Lung (tissue), 12 donors: ENCODE measurements around the gene MAEA. TPM values are rescaled to one million over a fixed set of nuclear protein-coding genes. Genes with fewer than 3 reads are reported as not detected.
"Not testable (repeated sequence)": the region's sequence is repeated elsewhere in the genome, so short reads cannot be mapped to it uniquely, and the experiment has no call there.

ENCODE experiments used
- ATAC-seq: fragments of 200-7000 bp; cut with Tn5 transposase; one replicate; pipeline ENCODE4 v1.9.1; 2020; ENCODE audit warnings: moderate number of reproducible peaks; ENCODE audit not compliant: insufficient read depth, low FRiP score
- DNase-seq, 3 donors: peaks; one replicate each; pipeline ENCODE4 v3.0.0-alpha.2; 2013 to 2017
- H3K27ac ChIP-seq, 2 donors: one replicate each; pipeline ENCODE4 v1.5.1; 2013; ENCODE audit warnings: mild to moderate bottlenecking in 2 of 2, moderate library complexity in 2 of 2, control low read depth in 1 of 2, inconsistent platforms in 1 of 2, low read depth in 1 of 2, low read length in 1 of 2
- H3K27me3 ChIP-seq, 3 donors: one replicate each; pipeline ENCODE4 v1.5.1; 2013; ENCODE audit warnings: low read length in 2 of 3; ENCODE audit not compliant: control insufficient read depth in 3 of 3, insufficient read depth in 3 of 3
- H3K36me3 ChIP-seq, 4 donors: one replicate each; pipeline ENCODE4 v1.5.1; 2013; ENCODE audit warnings: low read length in 4 of 4, mild to moderate bottlenecking in 1 of 4, moderate library complexity in 1 of 4; ENCODE audit not compliant: control insufficient read depth in 4 of 4, insufficient read depth in 4 of 4
- H3K4me1 ChIP-seq, 5 donors: one replicate each; pipeline ENCODE4 v1.5.1; 2013; ENCODE audit warnings: low read length in 5 of 5, mild to moderate bottlenecking in 2 of 5, moderate library complexity in 1 of 5; ENCODE audit not compliant: control insufficient read depth in 5 of 5, insufficient read depth in 5 of 5
- H3K4me3 ChIP-seq: one replicate; pipeline ENCODE4 v1.5.1; 2013; ENCODE audit warnings: mild to moderate bottlenecking, control low read depth, moderate library complexity
- H3K9ac ChIP-seq, 2 donors: one replicate each; pipeline ENCODE4 v1.5.1; 2013; ENCODE audit warnings: low read length in 2 of 2, control low read depth in 1 of 2; ENCODE audit not compliant: insufficient read depth in 1 of 2
- H3K9me3 ChIP-seq, 4 donors: one replicate each; pipeline ENCODE4 v1.5.1; 2013; ENCODE audit warnings: low read length in 3 of 4, mild to moderate bottlenecking in 1 of 4, moderate library complexity in 1 of 4; ENCODE audit not compliant: control insufficient read depth in 4 of 4, insufficient read depth in 3 of 4
- CTCF ChIP-seq: IDR thresholded peaks from 2 replicates; pipeline ENCODE4 v1.5.1; 2012; ENCODE audit warnings: mild to moderate bottlenecking; ENCODE audit errors: control extremely low read depth, extremely low read depth
- WGBS, 2 donors: extraction: QIAGEN DNeasy Blood & Tissue Kit; methylation state at CpG; one replicate each; pipeline ENCODE4 v1.1.7; 2013; 5-methylcytosine and 5-hydroxymethylcytosine counted together
- polyA plus RNA-seq, 2 donors: library from polyadenylated mRNA; stranded (reverse); fragments of 200-250 nt; gene quantifications; one replicate each; pipeline ENCODE4 v1.2.1, GENCODE V29; 2013
- total RNA-seq, 2 donors: library from RNA; depleted of rRNA in 1 of 2; stranded (reverse); fragments of >200 nt in 1 of 2; gene quantifications; one replicate each; pipeline ENCODE4 v1.2.1, GENCODE V29; 2014 to 2021
- donor health status: control.
- donor health status: control.
- donor health status: Bipolar disorder and iron deficiency.
- donor health status: healthy.
- donor health status: DM: yes; HTN: yes; CAD: no.

MAEA gene
- total and polyA plus RNA-seq, 4 donors: 39.7 to 67.4 (median 60.8) TPM

- no peaks in the 10 kb centered on the region for H3K9me3 ChIP-seq
- TF ChIP-seq CTCF: no peak
- ATAC-seq: no peak
- no peak overlapping the region for H3K27ac ChIP-seq
- DNase-seq: no peak
- H3K9ac ChIP-seq: no peak overlapping the region
- peaks cover 0 to under 1% (median 0%) of the 10 kb centered on the region in 5 donors for H3K4me1 ChIP-seq
- WGBS, 2 donors: 94 to 97% methylated on average over 29 of the region's 29 CpGs
- no peak overlapping the region for H3K4me3 ChIP-seq
- H3K36me3 ChIP-seq: peaks cover 0 to 55% (median 4%) of the 10 kb centered on the region in 4 donors
- no peaks in the 10 kb centered on the region for H3K27me3 ChIP-seq
These were observed 80.8 kb downstream of the MAEA start for GRCh38 chr4:1370321-1371124.

- no peak for ATAC-seq
- Histone ChIP-seq H3K27me3 (no peaks in the 10 kb centered on the region), H3K27ac (no peak overlapping the region), H3K4me3 (no peak overlapping the region), H3K9me3 (no peaks in the 10 kb centered on the region), H3K36me3 (peaks cover 0 to 57% (median 4%) of the 10 kb centered on the region in 4 donors), H3K4me1 (no peaks in the 10 kb centered on the region), H3K9ac (no peak overlapping the region)
- DNase-seq: no peak
- TF ChIP-seq CTCF: no peak
- WGBS, 2 donors: 95 to 98% methylated on average over 28 of the region's 28 CpGs
These were observed 81.8 kb downstream of the MAEA start for GRCh38 chr4:1371176-1372165.

GRCh38 chr4:1372576-1372975 is 82.9 kb downstream of the MAEA start:
- not testable (repeated sequence) for H3K4me1 ChIP-seq, H3K9ac ChIP-seq, H3K27me3 ChIP-seq, DNase-seq, H3K9me3 ChIP-seq, H3K4me3 ChIP-seq, ATAC-seq, H3K27ac ChIP-seq
- 88 to 93% methylated on average over 9 to 22 of the region's 22 CpGs for WGBS, 2 donors
- H3K36me3 ChIP-seq: peaks cover 0 to 59% (median 4%) of the 10 kb centered on the region in 4 donors
